HFFc6 (cell line): ENCODE data around the gene PPP6R3. TPM values are rescaled to one million over a fixed set of nuclear protein-coding genes. Genes with fewer than 3 reads are reported as not detected.
A peak's percentile ranks its signal among the peaks of the same experiment; 100 is the strongest.

Experiments
- DNase-seq: peaks from one replicate; pipeline ENCODE4 v3.0.0-alpha.2; 2018
- H3K27ac Mint-ChIP-seq: 2 replicates; pipeline ENCODE4 v1.8.0; 2020; ENCODE audit warnings: mild to moderate bottlenecking, mixed read lengths
- H3K27me3 Mint-ChIP-seq: 2 replicates; pipeline ENCODE4 v1.8.0; 2021; ENCODE audit warnings: mild to moderate bottlenecking, moderate library complexity, mixed read lengths; ENCODE audit not compliant: insufficient read depth
- H3K36me3 Mint-ChIP-seq: 2 replicates; pipeline ENCODE4 v1.8.0; 2021; ENCODE audit warnings: low read depth, mixed read lengths
- H3K4me1 Mint-ChIP-seq: 2 replicates; pipeline ENCODE4 v1.8.0; 2020; ENCODE audit warnings: low read depth, mixed read lengths
- H3K4me3 Mint-ChIP-seq: 2 replicates; pipeline ENCODE4 v1.8.0; 2020; ENCODE audit warnings: mild to moderate bottlenecking, moderate library complexity, mixed read lengths
- H3K9me3 Mint-ChIP-seq: 2 replicates; pipeline ENCODE4 v1.8.0; 2020; ENCODE audit warnings: mild to moderate bottlenecking, mixed read lengths
- CTCF ChIP-seq: fragments of 200-600 bp; sonication (generic); IDR thresholded peaks from 2 replicates; pipeline ENCODE4 v1.5.0; 2021; ENCODE audit warnings: antibody characterized with exemption, mild to moderate bottlenecking
- total RNA-seq, 6 experiments: library from RNA; stranded (reverse); fragmentation: NEBNext Ultra II Directional; extraction: Animal tissue kit (Norgen Biotek cat#: 25700); gene quantifications; 2 replicates in 1 of 6; 3 replicates in 5 of 6; pipeline ENCODE4 v1.2.3, GENCODE V29; 2021

Gene PPP6R3
- total RNA-seq, 6 experiments from 2014 or later, result 62.5 to 72.0 (median 67.8) TPM

- Mint-ChIP-seq H3K27me3 (no peaks in the 10 kb centered on the region), H3K4me3 (no peak overlapping the region), H3K27ac (peak overlapping the region; percentile 16; the same call in 1 of the 2 replicates), H3K4me1 (peaks cover 69% of the 10 kb centered on the region), H3K36me3 (peaks cover 3% of the 10 kb centered on the region; the same call in 1 of the 2 replicates), H3K9me3 (no peaks in the 10 kb centered on the region)
- no peak for DNase-seq
- TF ChIP-seq CTCF, result peak; percentile 31
These were observed 46.4 kb downstream of the PPP6R3 start for GRCh38 chr11:68506908-68507307.

GRCh38 chr11:68508425-68508824 is 47.9 kb downstream of the PPP6R3 start:
- no peak for TF ChIP-seq CTCF
- peaks cover 9% of the 10 kb centered on the region; the same call in 1 of the 2 replicates for H3K36me3 Mint-ChIP-seq
- H3K27ac Mint-ChIP-seq, result peak overlapping the region; percentile 36; the same call in 1 of the 2 replicates
- peaks cover 62% of the 10 kb centered on the region for H3K4me1 Mint-ChIP-seq
- no peak for DNase-seq
- H3K9me3 Mint-ChIP-seq, result no peaks in the 10 kb centered on the region
- no peak overlapping the region for H3K4me3 Mint-ChIP-seq
- H3K27me3 Mint-ChIP-seq, result no peaks in the 10 kb centered on the region

GRCh38 chr11:68509066-68509465 is 48.5 kb downstream of the PPP6R3 start:
- H3K4me3 Mint-ChIP-seq, result no peak overlapping the region
- H3K36me3 Mint-ChIP-seq, result peaks cover 15% of the 10 kb centered on the region; the same call in 1 of the 2 replicates
- H3K9me3 Mint-ChIP-seq, result no peaks in the 10 kb centered on the region
- peaks cover 56% of the 10 kb centered on the region for H3K4me1 Mint-ChIP-seq
- no peak for TF ChIP-seq CTCF
- peak overlapping the region; percentile 36; the same call in 1 of the 2 replicates for H3K27ac Mint-ChIP-seq
- no peaks in the 10 kb centered on the region for H3K27me3 Mint-ChIP-seq
- peak; percentile 1 for DNase-seq

- no peak for DNase-seq
- peaks cover 12% of the 10 kb centered on the region for H3K4me1 Mint-ChIP-seq
- no peak overlapping the region for H3K4me3 Mint-ChIP-seq
- H3K27me3 Mint-ChIP-seq, result peaks cover 2% of the 10 kb centered on the region; the same call in 1 of the 2 replicates
- peaks cover 42% of the 10 kb centered on the region for H3K36me3 Mint-ChIP-seq
- no peak for TF ChIP-seq CTCF
- H3K9me3 Mint-ChIP-seq, result no peaks in the 10 kb centered on the region
- no peak overlapping the region for H3K27ac Mint-ChIP-seq
These were observed 53.5 kb downstream of the PPP6R3 start for GRCh38 chr11:68513930-68514487.

- Mint-ChIP-seq H3K27ac (no peak overlapping the region), H3K27me3 (peaks cover 2% of the 10 kb centered on the region; the same call in 1 of the 2 replicates), H3K4me3 (no peak overlapping the region), H3K36me3 (peaks cover 45% of the 10 kb centered on the region), H3K9me3 (no peaks in the 10 kb centered on the region), H3K4me1 (peaks cover 10% of the 10 kb centered on the region)
- TF ChIP-seq CTCF, result no peak
- no peak for DNase-seq
These were observed 56.7 kb downstream of the PPP6R3 start for GRCh38 chr11:68517121-68517741.
